ENCODE data around the gene CMTM8.

CMTM8 gene

DNA sequence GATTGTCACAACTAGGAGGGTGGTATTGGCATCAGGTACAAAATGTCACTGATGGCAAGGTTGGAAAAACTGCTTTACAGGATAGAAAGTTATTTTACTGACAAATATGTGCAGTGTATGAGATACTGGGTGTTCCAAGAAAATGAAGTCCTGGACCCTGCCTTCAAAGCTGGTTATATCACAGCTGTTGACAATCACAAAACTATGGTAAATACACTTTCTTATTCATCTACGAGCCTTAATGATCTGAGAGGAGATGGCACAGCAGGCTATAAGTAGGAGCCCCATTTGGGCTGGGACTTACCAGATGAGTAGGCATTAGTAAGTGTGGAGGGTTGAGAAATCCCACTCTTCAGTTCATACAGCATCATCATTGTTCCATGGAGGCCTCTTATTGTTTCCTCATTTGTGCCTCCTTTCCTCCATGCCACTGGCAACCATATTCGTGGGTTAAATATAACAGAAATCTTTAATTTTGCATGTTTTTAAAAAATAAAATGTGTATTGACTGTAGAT, 66.9 kb downstream of the CMTM8 start:
- no peak overlapping the region for H3K4me2 ChIP-seq (ENCODE audit: low read length)
- H3K79me1 ChIP-seq (ENCODE audit: low read length): no peaks in the 10 kb centered on the region
- H3K27ac ChIP-seq (ENCODE audit: low read depth, low read length): no peak overlapping the region
- DNase-seq: no peak
- no peak overlapping the region for H2BK12ac ChIP-seq (ENCODE audit: low read length)
- H2BK120ac ChIP-seq (ENCODE audit: insufficient read depth, low read length, poor library complexity): no peak overlapping the region
- no peak overlapping the region for H3K14ac ChIP-seq (ENCODE audit: low read length)
- no peak overlapping the region for H2BK5ac ChIP-seq (ENCODE audit: low read depth, low read length, poor library complexity)
- H3K18ac ChIP-seq (ENCODE audit: low read length): no peak overlapping the region
- H2AFZ ChIP-seq (ENCODE audit: insufficient read depth, low read length, poor library complexity): no peak overlapping the region
- H4K91ac ChIP-seq (ENCODE audit: low read depth, low read length): no peak overlapping the region
- H3K79me2 ChIP-seq (ENCODE audit: control insufficient read depth, insufficient read depth, low read length, poor library complexity): no peaks in the 10 kb centered on the region
- H3K23ac ChIP-seq (ENCODE audit: low read length): no peak overlapping the region
- H4K8ac ChIP-seq (ENCODE audit: low read depth, low read length): no peak overlapping the region
- WGBS (ENCODE audit: extremely low coverage, insufficient coverage, insufficient read length): no CpG with 5 or more reads among the region's 2 CpGs
- no peak overlapping the region for H2AK5ac ChIP-seq (ENCODE audit: low read length)
- no peaks in the 10 kb centered on the region for H3K9me3 ChIP-seq (ENCODE audit: insufficient read depth, low read depth, low read length)
- no peak overlapping the region for H4K12ac ChIP-seq (ENCODE audit: low read depth, low read length)
- no peaks in the 10 kb centered on the region for H3K36me3 ChIP-seq (ENCODE audit: control insufficient read depth in 1 of 2, insufficient read depth in 2 of 2, low read length in 2 of 2)
- H3K27me3 ChIP-seq (ENCODE audit: insufficient read depth, low read length): no peaks in the 10 kb centered on the region
- no peak overlapping the region for H3K4me3 ChIP-seq (ENCODE audit: low read depth, low read length)
- H3K9ac ChIP-seq (ENCODE audit: low read length): no peak overlapping the region
- H3K4me1 ChIP-seq (ENCODE audit: control insufficient read depth in 1 of 2, insufficient read depth in 2 of 2, low read length in 2 of 2): no peaks in the 10 kb centered on the region
- no peak overlapping the region for H3K4ac ChIP-seq (ENCODE audit: low read depth, low read length)

DNA sequence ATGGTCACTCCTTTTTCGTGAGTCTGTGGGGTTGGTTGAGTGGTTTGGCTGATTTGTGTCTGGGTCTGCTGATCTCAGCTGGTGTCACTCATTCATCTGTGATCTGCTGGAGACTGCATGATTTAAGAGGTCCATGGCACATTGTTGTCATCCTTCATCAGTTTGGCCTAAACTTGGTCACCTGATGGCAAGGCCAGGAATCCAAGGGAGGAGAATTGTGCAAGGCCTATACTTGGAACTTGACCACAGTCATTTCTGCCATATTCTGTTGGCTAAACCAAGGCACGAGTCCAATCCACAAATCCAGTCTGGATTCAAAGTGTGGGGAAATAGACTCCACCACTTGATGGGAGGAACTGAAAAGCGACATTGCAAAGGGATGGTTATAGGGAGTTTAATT, 67.6 kb downstream of the CMTM8 start:
- Histone ChIP-seq H3K4me1 (ENCODE audit: control insufficient read depth in 1 of 2, insufficient read depth in 2 of 2, low read length in 2 of 2) (no peaks in the 10 kb centered on the region), H3K27me3 (ENCODE audit: insufficient read depth, low read length) (no peaks in the 10 kb centered on the region), H3K79me2 (ENCODE audit: control insufficient read depth, insufficient read depth, low read length, poor library complexity) (no peaks in the 10 kb centered on the region), H2AFZ (ENCODE audit: insufficient read depth, low read length, poor library complexity) (no peak overlapping the region), H3K23ac (ENCODE audit: low read length) (no peak overlapping the region), H3K79me1 (ENCODE audit: low read length) (no peaks in the 10 kb centered on the region), H4K12ac (ENCODE audit: low read depth, low read length) (no peak overlapping the region), H3K4ac (ENCODE audit: low read depth, low read length) (no peak overlapping the region), H2AK5ac (ENCODE audit: low read length) (no peak overlapping the region), H3K18ac (ENCODE audit: low read length) (no peak overlapping the region), H3K9ac (ENCODE audit: low read length) (no peak overlapping the region), H3K9me3 (ENCODE audit: insufficient read depth, low read depth, low read length) (no peaks in the 10 kb centered on the region), H2BK12ac (ENCODE audit: low read length) (no peak overlapping the region), H4K91ac (ENCODE audit: low read depth, low read length) (no peak overlapping the region), H2BK5ac (ENCODE audit: low read depth, low read length, poor library complexity) (no peak overlapping the region), H3K27ac (ENCODE audit: low read depth, low read length) (no peak overlapping the region), H3K4me3 (ENCODE audit: low read depth, low read length) (no peak overlapping the region), H4K8ac (ENCODE audit: low read depth, low read length) (no peak overlapping the region), H3K14ac (ENCODE audit: low read length) (no peak overlapping the region), H3K36me3 (ENCODE audit: control insufficient read depth in 1 of 2, insufficient read depth in 2 of 2, low read length in 2 of 2) (no peaks in the 10 kb centered on the region), H2BK120ac (ENCODE audit: insufficient read depth, low read length, poor library complexity) (no peak overlapping the region), H3K4me2 (ENCODE audit: low read length) (no peak overlapping the region)
- no CpG with 5 or more reads among the region's 3 CpGs for WGBS (ENCODE audit: extremely low coverage, insufficient coverage, insufficient read length)
- no peak for DNase-seq

DNA sequence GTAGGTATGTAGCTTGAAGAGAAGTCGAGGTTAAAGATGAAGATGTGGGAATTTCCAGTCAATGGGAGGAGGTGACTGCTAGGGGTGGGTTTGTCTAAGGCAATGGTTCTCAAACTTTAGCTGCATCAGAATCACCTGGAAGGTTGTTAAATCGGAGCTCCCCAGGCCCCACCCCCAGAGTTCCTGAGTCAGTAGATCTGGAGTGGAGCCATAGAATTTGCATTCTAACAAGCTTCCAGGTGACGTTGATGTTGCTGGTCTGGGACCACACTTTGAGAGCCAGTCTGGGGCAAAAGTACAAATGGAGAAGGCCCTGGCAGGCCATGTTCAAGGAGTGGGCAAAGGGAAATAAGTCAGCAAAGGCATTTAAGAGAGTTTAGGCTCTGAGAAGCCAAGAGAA, 69.1 kb downstream of the CMTM8 start:
- no peaks in the 10 kb centered on the region for H3K79me1 ChIP-seq (ENCODE audit: low read length)
- H3K4me1 ChIP-seq (ENCODE audit: control insufficient read depth in 1 of 2, insufficient read depth in 2 of 2, low read length in 2 of 2): no peaks in the 10 kb centered on the region
- no peak overlapping the region for H2AK5ac ChIP-seq (ENCODE audit: low read length)
- H3K4me2 ChIP-seq (ENCODE audit: low read length): no peak overlapping the region
- H3K9me3 ChIP-seq (ENCODE audit: insufficient read depth, low read depth, low read length): no peaks in the 10 kb centered on the region
- no peak overlapping the region for H4K8ac ChIP-seq (ENCODE audit: low read depth, low read length)
- H3K18ac ChIP-seq (ENCODE audit: low read length): no peak overlapping the region
- no peak overlapping the region for H2BK5ac ChIP-seq (ENCODE audit: low read depth, low read length, poor library complexity)
- H2BK12ac ChIP-seq (ENCODE audit: low read length): no peak overlapping the region
- no peak for DNase-seq
- H2AFZ ChIP-seq (ENCODE audit: insufficient read depth, low read length, poor library complexity): no peak overlapping the region
- H3K27ac ChIP-seq (ENCODE audit: low read depth, low read length): no peak overlapping the region
- no peak overlapping the region for H3K4me3 ChIP-seq (ENCODE audit: low read depth, low read length)
- H3K4ac ChIP-seq (ENCODE audit: low read depth, low read length): no peak overlapping the region
- H4K91ac ChIP-seq (ENCODE audit: low read depth, low read length): no peak overlapping the region
- no peak overlapping the region for H3K9ac ChIP-seq (ENCODE audit: low read length)
- H4K12ac ChIP-seq (ENCODE audit: low read depth, low read length): no peak overlapping the region
- H3K27me3 ChIP-seq (ENCODE audit: insufficient read depth, low read length): no peaks in the 10 kb centered on the region
- no peaks in the 10 kb centered on the region for H3K79me2 ChIP-seq (ENCODE audit: control insufficient read depth, insufficient read depth, low read length, poor library complexity)
- H3K36me3 ChIP-seq (ENCODE audit: control insufficient read depth in 1 of 2, insufficient read depth in 2 of 2, low read length in 2 of 2): no peaks in the 10 kb centered on the region
- no CpG with 5 or more reads among the region's 3 CpGs for WGBS (ENCODE audit: extremely low coverage, insufficient coverage, insufficient read length)
- no peak overlapping the region for H3K14ac ChIP-seq (ENCODE audit: low read length)
- H2BK120ac ChIP-seq (ENCODE audit: insufficient read depth, low read length, poor library complexity): no peak overlapping the region
- H3K23ac ChIP-seq (ENCODE audit: low read length): no peak overlapping the region

DNA sequence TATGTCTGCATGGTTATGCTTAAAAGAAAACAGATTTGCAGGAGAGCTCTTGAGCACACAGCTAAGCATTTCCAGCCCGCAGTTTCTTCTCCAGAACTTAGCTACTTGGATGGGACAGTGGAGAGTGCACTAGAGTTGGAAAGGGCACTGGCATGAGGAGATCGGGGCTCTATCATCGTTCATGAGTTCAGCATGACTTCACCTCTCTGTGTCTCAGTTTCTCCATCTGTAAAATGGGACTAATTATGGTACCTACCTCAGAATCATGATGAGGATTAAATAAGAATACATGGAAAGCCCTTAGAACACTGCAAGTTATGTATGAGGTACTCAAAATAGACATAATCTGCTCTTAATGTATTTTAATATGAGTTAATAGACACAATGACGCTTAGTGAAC, 69.9 kb downstream of the CMTM8 start:
- H3K4me3 ChIP-seq (ENCODE audit: low read depth, low read length): no peak overlapping the region
- WGBS (ENCODE audit: extremely low coverage, insufficient coverage, insufficient read length): no CpG with 5 or more reads among the region's 4 CpGs
- H3K4me1 ChIP-seq (ENCODE audit: control insufficient read depth in 1 of 2, insufficient read depth in 2 of 2, low read length in 2 of 2): peaks cover 0 to under 1% of the 10 kb centered on the region in 2 experiments
- H4K8ac ChIP-seq (ENCODE audit: low read depth, low read length): no peak overlapping the region
- no peak overlapping the region for H2BK12ac ChIP-seq (ENCODE audit: low read length)
- no peak overlapping the region for H4K12ac ChIP-seq (ENCODE audit: low read depth, low read length)
- no peak overlapping the region for H3K18ac ChIP-seq (ENCODE audit: low read length)
- H3K4me2 ChIP-seq (ENCODE audit: low read length): no peak overlapping the region
- no peak overlapping the region for H2BK5ac ChIP-seq (ENCODE audit: low read depth, low read length, poor library complexity)
- H3K9me3 ChIP-seq (ENCODE audit: insufficient read depth, low read depth, low read length): no peaks in the 10 kb centered on the region
- H3K27ac ChIP-seq (ENCODE audit: low read depth, low read length): no peak overlapping the region
- H3K4ac ChIP-seq (ENCODE audit: low read depth, low read length): no peak overlapping the region
- H3K36me3 ChIP-seq (ENCODE audit: control insufficient read depth in 1 of 2, insufficient read depth in 2 of 2, low read length in 2 of 2): no peaks in the 10 kb centered on the region
- H3K14ac ChIP-seq (ENCODE audit: low read length): no peak overlapping the region
- no peak overlapping the region for H4K91ac ChIP-seq (ENCODE audit: low read depth, low read length)
- no peak overlapping the region for H2BK120ac ChIP-seq (ENCODE audit: insufficient read depth, low read length, poor library complexity)
- DNase-seq: no peak
- no peak overlapping the region for H2AFZ ChIP-seq (ENCODE audit: insufficient read depth, low read length, poor library complexity)
- no peaks in the 10 kb centered on the region for H3K79me1 ChIP-seq (ENCODE audit: low read length)
- H2AK5ac ChIP-seq (ENCODE audit: low read length): no peak overlapping the region
- H3K79me2 ChIP-seq (ENCODE audit: control insufficient read depth, insufficient read depth, low read length, poor library complexity): no peaks in the 10 kb centered on the region
- no peaks in the 10 kb centered on the region for H3K27me3 ChIP-seq (ENCODE audit: insufficient read depth, low read length)
- no peak overlapping the region for H3K9ac ChIP-seq (ENCODE audit: low read length)
- H3K23ac ChIP-seq (ENCODE audit: low read length): no peak overlapping the region

Data from trophoblast cell (in vitro differentiated cells and primary cell).